Thyroid gland (tissue), 4 donors: ENCODE data around the gene CD46.

Experiments used
- POLR2A ChIP-seq, 2 donors: fragments of 450-650 bp; IDR thresholded peaks; one replicate each; pipeline ENCODE4 v1.6.1; 2017; ENCODE audit warnings: antibody characterized with exemption in 2 of 2, mild to moderate bottlenecking in 2 of 2, moderate library complexity in 1 of 2
- TF ChIP-seq, protein P1 (sequence below), 6 experiments: fragments of 200-600 bp in 3 of 6; fragments of 450-650 bp in 3 of 6; sonication (generic) in 3 of 6; IDR thresholded peaks; one replicate each; pipeline ENCODE4 v1.5.1; 2016 to 2019; ENCODE audit warnings: antibody characterized with exemption in 6 of 6, mild to moderate bottlenecking in 2 of 6, inconsistent platforms in 1 of 6, moderate library complexity in 1 of 6

- TF ChIP-seq, protein P1, sequence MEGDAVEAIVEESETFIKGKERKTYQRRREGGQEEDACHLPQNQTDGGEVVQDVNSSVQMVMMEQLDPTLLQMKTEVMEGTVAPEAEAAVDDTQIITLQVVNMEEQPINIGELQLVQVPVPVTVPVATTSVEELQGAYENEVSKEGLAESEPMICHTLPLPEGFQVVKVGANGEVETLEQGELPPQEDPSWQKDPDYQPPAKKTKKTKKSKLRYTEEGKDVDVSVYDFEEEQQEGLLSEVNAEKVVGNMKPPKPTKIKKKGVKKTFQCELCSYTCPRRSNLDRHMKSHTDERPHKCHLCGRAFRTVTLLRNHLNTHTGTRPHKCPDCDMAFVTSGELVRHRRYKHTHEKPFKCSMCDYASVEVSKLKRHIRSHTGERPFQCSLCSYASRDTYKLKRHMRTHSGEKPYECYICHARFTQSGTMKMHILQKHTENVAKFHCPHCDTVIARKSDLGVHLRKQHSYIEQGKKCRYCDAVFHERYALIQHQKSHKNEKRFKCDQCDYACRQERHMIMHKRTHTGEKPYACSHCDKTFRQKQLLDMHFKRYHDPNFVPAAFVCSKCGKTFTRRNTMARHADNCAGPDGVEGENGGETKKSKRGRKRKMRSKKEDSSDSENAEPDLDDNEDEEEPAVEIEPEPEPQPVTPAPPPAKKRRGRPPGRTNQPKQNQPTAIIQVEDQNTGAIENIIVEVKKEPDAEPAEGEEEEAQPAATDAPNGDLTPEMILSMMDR (IDR thresholded peaks at IDR 0.05) = no peak
- TF ChIP-seq POLR2A (IDR thresholded peaks at IDR 0.05) = no peak
These were observed 80.9 kb downstream of the CD46 start for GRCh38 chr1:207832796-207833195.
